Prostate gland (tissue), 2 donors: ENCODE results near the gene PRR12. TPM values are rescaled to one million over a fixed set of nuclear protein-coding genes. Genes with fewer than 3 reads are reported as not detected.

Source experiments
- DNase-seq: peaks from one replicate; pipeline ENCODE4 v3.0.0-alpha.2; 2019; ENCODE audit warnings: low spot score
- H3K27ac ChIP-seq, 2 donors: fragments of 200-600 bp; sonication (generic); 2 replicates each; pipeline ENCODE4 v1.5.1; 2017 to 2019
- H3K27me3 ChIP-seq: fragments of 200-600 bp; sonication (generic); replicated peaks from 2 replicates; pipeline ENCODE4 v1.5.1; 2019; ENCODE audit not compliant: insufficient read depth
- H3K36me3 ChIP-seq, 2 donors: fragments of 200-600 bp; sonication (generic); 1 replicate in 1 of 2; 2 replicates in 1 of 2; pipeline versions ENCODE4 v1.5.1 to v1.8.1; 2017 to 2019
- H3K4me1 ChIP-seq: fragments of 200-600 bp; sonication (generic); replicated peaks from 2 replicates; pipeline ENCODE4 v1.5.1; 2019
- H3K4me3 ChIP-seq, 2 donors: fragments of 200-600 bp; sonication (generic); 2 replicates each; pipeline ENCODE4 v1.5.1; 2017 to 2019
- H3K9me3 ChIP-seq: fragments of 200-600 bp; sonication (generic); 2 replicates; pipeline ENCODE4 v1.5.1; 2017
- CTCF ChIP-seq, 4 experiments: fragments of 200-600 bp in 2 of 4; fragments of 450-650 bp in 2 of 4; sonication (generic) in 2 of 4; IDR thresholded peaks; 1 replicate in 3 of 4; 2 replicates in 1 of 4; pipeline ENCODE4 v1.5.1; 2016 to 2019; ENCODE audit warnings: antibody characterized with exemption in 4 of 4, mild to moderate bottlenecking in 2 of 4, moderate library complexity in 2 of 4
- POLR2A ChIP-seq: fragments of 450-650 bp; IDR thresholded peaks from one replicate; pipeline ENCODE4 v1.6.1; 2016; ENCODE audit warnings: antibody characterized with exemption, mild to moderate bottlenecking
- POLR2AphosphoS5 ChIP-seq: sonication (generic); formaldehyde crosslinking; IDR thresholded peaks from one replicate; pipeline ENCODE4 v1.6.1; 2017; ENCODE audit warnings: antibody characterized with exemption
- WGBS: methylation state at CpG from one replicate; pipeline ENCODE4 v1.1.5; 2018; 5-methylcytosine and 5-hydroxymethylcytosine counted together
- intact Hi-C: fragments of 100-400 bp; cut with DNase I; formaldehyde crosslinking; loops from one replicate; pipeline ENCODE4 v1.14.2; 2022
- total RNA-seq, 2 donors: library from RNA; depleted of rRNA; stranded (reverse); fragments of >200 nt; gene quantifications; one replicate each; pipeline ENCODE4 v1.1.0, GENCODE V29; 2016

The PRR12 gene
- total RNA-seq, 2 donors from 2014 or later: 24.0 to 41.9 TPM

GRCh38 chr19:49636233-49636932, 45.4 kb downstream of the PRR12 start:
- H3K27me3 ChIP-seq: no peaks in the 10 kb centered on the region
- H3K36me3 ChIP-seq: no peaks in the 10 kb centered on the region
- no peaks in the 10 kb centered on the region for H3K9me3 ChIP-seq
- intact Hi-C loops: no loop called here
- H3K4me1 ChIP-seq: peaks cover 9% of the 10 kb centered on the region
- WGBS: 70% methylated on average over 30 of the region's 30 CpGs
- no peak for DNase-seq
- no peak overlapping the region for H3K4me3 ChIP-seq
- H3K27ac ChIP-seq: no peak overlapping the region
- TF ChIP-seq POLR2A (no peak), POLR2AphosphoS5 (no peak), CTCF (IDR thresholded peaks at IDR 0.05) (no peak)

GRCh38 chr19:49637821-49638738, 47.1 kb downstream of the PRR12 start:
- TF ChIP-seq CTCF (IDR thresholded peaks at IDR 0.05): peak in 1 of 4 experiments; percentile 14
- TF ChIP-seq POLR2A: peak; percentile 42
- peak; percentile 79 for TF ChIP-seq POLR2AphosphoS5
- no peaks in the 10 kb centered on the region for H3K36me3 ChIP-seq
- WGBS: 8% methylated on average over 19 of the region's 19 CpGs
- no peaks in the 10 kb centered on the region for H3K9me3 ChIP-seq
- H3K4me3 ChIP-seq: peak overlapping the region; percentile 2 to 20
- peak overlapping the region; percentile 97 to 98 for H3K27ac ChIP-seq
- peaks cover 14% of the 10 kb centered on the region for H3K4me1 ChIP-seq
- intact Hi-C loops: loop anchor here (2.0 kb wide), 1 partner anchor 45 kb away; no protein-coding TSS in a partner anchor
- DNase-seq: peak; percentile 82
- no peaks in the 10 kb centered on the region for H3K27me3 ChIP-seq

- peaks cover 22% of the 10 kb centered on the region for H3K4me1 ChIP-seq
- intact Hi-C loops: loop anchor here (2.0 kb wide), 1 partner anchor 47 kb away; no protein-coding TSS in a partner anchor
These were observed 48.6 kb downstream of the PRR12 start for GRCh38 chr19:49639401-49640112.

GRCh38 chr19:49640113-49640898, 49.3 kb downstream of the PRR12 start, which contains the start of gene RRAS:
TSS of gene RRAS (minus strand) at chr19:49640143. CDS start at chr19:49640098, 45 bp downstream.
- Histone ChIP-seq H3K27me3 (no peaks in the 10 kb centered on the region), H3K4me1 (peaks cover 22% of the 10 kb centered on the region), H3K36me3 (no peaks in the 10 kb centered on the region), H3K27ac (peak within 1 kb of the TSS; percentile 97 to 98), H3K9me3 (no peaks in the 10 kb centered on the region), H3K4me3 (peak within 1 kb of the TSS; percentile 52 to 73)
- TF ChIP-seq CTCF (IDR thresholded peaks at IDR 0.05) (peak in 1 of 4 experiments; percentile 21), POLR2A (peak; percentile 75), POLR2AphosphoS5 (peak; percentile 95)
- peak; percentile 100 for DNase-seq
- intact Hi-C loops: no loop called here
- under 1% methylated on average over 51 of the region's 51 CpGs for WGBS

More at GRCh38 chr19:49639401-49640112, 48.6 kb downstream of the PRR12 start:
- WGBS: 5% methylated on average over 23 of the region's 31 CpGs
- H3K4me3 ChIP-seq: peak overlapping the region; percentile 52 to 73
- no peaks in the 10 kb centered on the region for H3K9me3 ChIP-seq
- peak overlapping the region; percentile 97 to 98 for H3K27ac ChIP-seq
- no peak for DNase-seq
- no peaks in the 10 kb centered on the region for H3K27me3 ChIP-seq
- no peaks in the 10 kb centered on the region for H3K36me3 ChIP-seq
- TF ChIP-seq POLR2A (peak; percentile 40), POLR2AphosphoS5 (no peak)
